Suppressor macrophage treated with lipopolysaccharide for 1 hour (primary cell): ENCODE results near the gene TBC1D3B.
A peak's percentile ranks its signal among the peaks of the same experiment; 100 is the strongest.
"Not testable (repeated sequence)": the region's sequence is repeated elsewhere in the genome, so short reads cannot be mapped to it uniquely, and the experiment has no call there.

Experiments used
- DNase-seq, 3 donors: peaks; one replicate each; pipeline ENCODE4 v3.0.0-alpha.2; 2020 to 2022

The TBC1D3B gene

DNA sequence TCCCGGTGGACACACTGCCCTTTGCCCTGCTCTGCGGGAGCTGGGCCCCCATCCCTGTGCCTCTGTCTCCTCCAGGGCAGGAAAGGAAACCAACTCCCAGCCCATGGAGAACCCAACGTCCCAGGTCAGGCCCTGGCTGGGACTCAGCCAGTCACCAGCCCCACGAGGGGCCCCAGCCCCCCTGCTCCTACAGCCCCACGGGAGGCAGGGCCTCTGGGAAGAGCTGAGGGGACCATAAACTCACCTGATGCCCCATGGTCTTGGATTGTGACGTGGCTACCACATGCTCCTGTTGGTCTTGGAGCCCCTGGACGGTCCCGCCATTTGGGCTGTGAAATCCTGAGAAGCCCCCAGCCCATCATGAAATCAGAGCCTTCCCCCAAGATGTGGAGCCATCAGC, 7.6 kb downstream of the TBC1D3B start:
- not testable (repeated sequence) for DNase-seq

DNA sequence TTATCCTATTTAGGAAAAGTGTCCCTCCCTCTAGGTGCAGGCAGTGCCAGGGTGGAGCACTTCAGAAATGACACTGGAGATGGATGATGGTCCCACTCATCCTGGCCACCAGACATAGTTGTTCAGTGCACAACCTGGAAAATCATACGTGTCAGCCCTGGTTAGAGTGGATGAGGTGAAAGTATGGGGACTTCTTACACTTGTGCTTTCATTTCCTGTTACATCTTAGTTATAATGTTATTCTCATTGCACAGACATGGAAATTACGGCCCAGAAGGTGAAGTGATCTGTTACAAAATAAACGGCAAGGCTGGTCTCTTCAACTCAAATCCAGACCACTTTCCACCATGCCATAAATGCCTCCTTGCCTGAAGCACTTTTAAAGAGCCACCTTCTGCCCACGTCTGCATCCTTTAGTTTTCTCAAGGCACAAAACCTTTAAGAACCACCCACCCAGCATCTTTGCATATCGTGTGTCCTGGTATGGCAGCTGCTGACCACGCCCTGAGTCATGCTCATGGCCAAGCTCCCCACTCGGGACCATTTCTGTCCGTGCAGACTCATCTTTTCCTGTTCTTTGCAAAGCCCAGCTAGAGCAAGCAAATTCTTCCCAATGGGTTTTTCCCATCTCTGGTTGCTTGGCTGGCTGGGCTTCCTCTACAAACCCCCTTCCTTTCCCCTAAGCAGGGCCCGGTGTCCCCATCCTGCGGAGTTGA, 22.4 kb downstream of the TBC1D3B start:
- peak; percentile 95 to 100 (median 97) for DNase-seq

DNA sequence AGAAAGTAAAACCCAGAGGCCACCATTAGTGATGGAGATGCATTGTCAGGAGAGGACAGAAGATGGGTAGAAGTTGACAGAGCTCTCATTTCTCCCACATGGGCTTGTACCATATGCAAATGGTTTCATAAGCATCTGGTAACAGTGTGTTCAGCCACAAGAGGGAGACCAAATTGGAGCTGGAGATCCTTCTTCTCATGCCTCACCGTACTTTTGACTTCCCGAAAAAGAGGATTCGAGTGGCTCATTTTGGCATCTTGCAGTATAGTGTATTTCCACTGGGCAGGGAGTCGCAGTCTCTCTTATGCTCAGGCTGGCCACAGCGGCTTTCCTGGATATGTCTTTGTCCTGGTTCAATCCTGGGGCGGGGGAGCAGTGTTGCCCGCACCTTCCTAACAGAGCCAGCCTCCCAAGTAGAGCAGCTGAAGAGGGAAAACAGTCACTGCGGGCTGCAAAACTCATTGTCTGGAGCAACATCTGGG, 23.8 kb downstream of the TBC1D3B start:
- peak; percentile 39 to 65 (median 59) for DNase-seq

DNA sequence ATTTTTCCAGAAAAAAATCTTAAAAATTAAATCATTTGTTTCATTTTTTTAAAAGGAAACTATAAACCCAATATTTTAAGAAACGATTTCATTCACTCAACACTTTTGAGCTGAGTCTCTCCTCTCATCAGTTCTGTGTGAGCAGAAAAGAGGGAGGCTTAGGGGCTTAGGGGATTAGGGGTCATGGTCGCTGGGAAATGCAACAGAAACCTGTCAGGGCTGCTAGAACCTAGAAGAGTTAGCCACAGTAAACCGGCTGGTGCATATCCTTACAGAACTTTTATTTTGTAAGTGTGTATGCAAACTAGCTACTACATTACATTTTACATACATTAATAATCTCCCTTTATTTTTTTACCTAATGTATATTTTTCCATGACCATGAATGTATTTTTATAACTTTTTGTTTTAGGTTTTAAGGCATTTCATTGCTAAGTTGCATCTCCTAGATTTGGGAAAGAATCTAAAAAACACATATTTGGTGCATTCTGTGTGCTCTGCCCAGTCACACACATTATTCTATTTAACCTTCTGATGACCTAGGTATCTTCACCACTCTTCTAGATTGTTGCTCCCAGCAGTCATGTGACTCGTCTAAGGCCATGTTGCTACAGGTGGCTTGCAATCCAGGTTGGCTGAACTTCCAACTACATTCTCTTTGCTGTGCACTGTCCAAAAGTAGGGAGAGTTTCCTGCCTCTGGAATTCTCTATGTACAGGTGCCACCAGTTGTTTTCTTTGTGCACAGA, 24.4 kb downstream of the TBC1D3B start:
- DNase-seq, result no peak

DNA sequence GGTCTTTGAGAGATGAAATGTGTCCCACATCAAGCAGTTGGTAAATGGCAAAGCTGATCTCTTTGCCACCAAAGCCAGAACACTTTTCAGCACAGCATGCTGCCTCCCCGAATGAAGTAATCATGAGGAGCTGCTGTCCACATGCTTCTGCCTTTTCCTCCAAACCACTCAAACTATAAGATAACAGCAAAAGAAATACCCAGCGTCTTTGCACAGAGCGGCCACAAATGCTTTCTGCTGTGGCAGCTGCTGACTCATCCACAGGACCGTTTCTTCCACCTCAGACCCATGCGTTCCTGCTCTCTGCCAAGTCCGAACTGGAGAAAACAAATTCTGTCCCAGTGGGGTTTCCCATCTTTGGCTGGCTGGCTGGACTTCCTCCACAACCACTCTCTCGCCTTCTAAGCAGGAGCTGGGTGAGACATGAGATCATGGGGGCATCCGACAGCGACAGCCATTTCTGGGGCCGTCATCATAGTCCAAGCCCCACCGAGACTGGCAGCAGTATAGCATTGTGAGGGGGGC, 27.1 kb downstream of the TBC1D3B start:
- DNase-seq, result peak; percentile 91 to 98 (median 92)

DNA sequence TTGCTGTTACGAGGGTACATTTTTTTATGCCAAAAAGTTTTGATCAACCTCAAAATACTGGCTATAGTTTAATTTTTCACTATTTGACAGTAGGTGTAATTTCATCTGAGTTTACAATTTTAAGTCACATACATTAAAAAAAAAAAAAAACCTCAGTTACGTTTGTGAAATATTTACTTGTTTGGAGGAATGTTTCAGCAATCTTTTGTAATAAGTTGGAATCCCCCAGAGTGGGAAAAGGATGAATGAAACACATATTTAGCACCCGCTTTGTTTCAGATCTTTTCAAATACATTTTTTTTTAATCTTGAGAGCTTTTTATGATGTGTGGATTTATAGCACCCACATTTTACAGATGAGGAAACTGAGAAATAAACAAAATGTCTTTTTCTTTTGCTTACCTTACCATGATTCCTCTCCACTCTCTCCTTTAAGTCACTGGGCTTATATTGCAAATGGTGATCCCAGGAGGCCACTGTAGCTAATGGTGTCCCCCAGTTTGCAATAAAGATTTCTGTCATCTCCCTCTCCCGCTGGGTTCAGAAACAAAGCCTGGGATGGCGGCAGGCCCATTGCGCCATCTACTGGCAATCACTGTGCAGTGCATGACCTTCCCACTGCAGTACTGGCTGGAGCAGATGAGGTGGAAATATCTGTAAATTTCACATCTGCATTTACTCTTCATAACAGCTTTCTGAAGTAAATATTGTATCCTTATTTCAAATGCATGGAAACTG, 27.7 kb downstream of the TBC1D3B start:
- peak; percentile 85 to 91 (median 88) for DNase-seq

DNA sequence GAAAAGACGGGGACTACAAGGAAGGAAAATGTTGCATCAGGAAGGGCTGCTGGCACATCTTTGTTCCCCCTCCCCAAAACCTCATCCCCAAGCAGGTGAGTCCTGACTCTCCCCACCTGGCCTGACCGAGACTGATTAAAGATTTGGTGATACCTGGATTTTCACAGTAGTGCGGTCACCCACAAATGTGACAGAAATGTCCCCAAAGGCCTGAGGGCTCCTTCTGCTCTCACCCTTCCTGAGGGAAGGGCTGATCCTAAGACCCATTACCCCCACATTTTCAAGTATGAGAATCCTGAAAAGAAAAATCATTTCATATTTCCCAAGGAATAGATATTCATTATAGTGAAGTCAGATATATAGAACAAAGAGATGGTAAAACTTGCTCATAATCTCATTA, 28.8 kb downstream of the TBC1D3B start:
- DNase-seq, result no peak

DNA sequence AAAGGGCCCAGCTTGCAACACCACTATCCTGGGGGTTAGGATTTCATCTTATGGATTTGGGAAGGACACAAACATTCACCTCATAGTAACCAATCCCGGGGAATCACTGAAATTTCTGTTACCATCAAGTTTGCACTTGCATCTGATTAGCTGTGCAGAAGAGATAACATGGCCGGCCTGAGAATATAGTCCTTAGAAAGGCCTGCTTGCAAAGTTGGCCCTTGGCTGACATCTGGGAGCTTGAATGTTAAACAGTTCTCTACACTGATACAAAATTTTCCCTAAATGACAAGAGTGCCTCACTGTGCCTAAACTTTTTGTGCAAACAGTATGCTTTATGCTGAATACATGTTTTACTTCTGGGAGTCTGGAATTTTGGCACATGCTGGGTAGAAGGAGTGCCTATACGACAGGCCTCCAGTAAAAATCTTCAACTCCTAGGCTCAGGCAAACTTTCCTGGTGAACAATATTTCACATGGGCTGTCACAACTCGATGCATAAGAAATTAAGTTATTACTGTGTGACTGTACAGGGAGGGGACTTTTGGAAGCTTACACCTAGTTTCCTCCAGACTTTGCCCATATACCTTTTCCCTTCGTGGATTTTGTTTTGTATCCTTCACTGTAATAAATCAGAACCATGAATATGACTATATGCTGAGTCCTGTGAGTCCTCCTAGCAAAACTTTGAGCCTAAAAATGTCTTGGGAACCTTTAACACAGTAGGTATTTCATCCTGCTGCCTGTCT, 31.3 kb downstream of the TBC1D3B start:
- DNase-seq, result no peak

DNA sequence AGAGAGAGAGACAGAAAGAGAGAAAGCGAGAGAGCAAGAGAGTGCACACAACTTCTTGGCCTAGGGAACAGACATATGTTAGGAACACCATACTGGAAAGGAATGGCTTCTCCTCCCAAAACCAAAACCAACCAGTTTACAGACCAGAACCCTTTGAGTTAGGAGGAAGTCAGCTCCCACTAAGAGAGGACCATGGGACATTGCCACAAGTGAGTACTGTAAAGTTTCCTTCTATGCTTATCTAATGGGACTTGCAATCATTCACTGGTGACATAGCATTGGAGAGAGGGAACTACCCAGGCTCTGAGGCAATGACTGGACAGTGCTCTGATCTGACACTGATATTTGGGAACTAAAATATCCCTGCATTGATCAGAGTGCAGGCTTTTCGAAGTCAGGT, 32.4 kb downstream of the TBC1D3B start:
- DNase-seq, result peak; percentile 84 to 92 (median 90)

DNA sequence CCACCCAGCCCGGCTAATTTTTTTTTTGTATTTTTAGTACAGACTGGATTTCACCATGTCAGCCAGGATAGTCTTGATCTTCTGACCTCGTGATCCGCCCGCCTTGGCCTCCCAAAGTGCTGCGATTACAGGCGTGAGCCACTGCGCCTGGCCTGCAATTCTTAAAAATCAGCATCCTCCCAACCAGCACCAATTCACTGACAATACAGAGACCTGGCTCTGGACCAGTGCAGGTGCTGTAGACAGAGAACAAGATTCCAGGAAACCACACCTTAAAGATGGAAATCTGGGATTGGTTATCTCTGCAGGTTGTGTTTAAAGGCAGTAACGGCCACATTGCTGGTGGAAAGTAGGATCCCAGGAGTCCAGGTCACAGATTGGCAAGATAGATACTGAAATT, 33.6 kb downstream of the TBC1D3B start:
- DNase-seq, result no peak

DNA sequence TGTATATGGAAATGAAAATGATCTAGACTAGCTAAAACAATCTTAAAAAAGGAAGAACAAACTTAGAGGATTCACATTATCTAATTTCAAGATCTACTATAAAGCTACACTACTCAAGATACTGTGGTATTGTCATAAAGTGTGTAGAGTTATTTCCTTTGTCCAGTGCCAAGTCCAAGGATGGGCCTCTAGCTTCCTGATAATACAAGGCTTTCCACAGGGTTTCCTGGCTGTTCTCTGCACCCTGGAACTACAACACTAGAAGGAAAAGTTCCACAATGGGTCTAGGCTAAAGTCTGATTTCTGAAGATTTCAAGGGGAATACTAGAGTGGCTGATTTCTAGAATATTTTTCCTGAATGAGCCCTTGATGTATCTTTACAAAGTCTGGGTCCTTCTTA, 34.2 kb downstream of the TBC1D3B start:
- DNase-seq, result no peak

DNA sequence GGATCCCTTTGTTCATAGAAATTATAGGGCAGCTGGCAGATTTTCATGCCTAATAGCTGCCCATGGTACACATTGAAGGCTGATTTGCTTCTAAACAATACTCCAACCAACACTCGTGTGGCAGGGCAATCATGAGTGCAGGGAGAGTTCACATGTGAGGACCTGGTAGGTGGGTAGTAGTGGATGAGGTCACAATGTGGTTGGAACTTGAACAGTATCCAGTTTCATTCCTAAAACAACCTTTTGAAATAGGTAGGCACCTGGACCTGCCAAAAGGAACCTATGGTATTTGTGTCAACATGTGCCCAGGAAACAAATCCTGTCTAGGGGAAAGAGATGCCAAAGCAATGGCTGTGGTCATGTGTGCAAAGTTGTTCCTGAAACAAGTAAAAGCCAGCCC, 40.0 kb downstream of the TBC1D3B start:
- no peak for DNase-seq

DNA sequence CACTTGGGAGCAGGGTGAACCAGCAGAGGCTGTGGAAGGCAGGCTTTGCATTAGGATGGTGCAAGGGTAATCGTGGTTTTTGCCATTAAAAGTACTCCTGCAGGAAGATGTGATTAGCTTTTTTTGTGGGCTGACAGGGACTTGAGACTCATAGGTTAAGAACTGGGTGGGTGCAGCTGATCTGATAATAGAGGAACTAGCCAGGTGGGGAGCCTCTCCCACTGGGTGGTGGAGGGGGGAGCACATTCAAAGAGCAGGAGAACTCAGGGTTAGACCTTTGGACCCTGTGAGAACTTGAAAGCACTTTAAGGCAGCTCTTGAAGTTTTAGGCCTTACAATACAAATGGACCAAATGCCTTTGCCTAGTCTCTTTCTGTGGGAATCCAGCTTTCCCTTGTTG, 40.4 kb downstream of the TBC1D3B start:
- DNase-seq, result no peak

DNA sequence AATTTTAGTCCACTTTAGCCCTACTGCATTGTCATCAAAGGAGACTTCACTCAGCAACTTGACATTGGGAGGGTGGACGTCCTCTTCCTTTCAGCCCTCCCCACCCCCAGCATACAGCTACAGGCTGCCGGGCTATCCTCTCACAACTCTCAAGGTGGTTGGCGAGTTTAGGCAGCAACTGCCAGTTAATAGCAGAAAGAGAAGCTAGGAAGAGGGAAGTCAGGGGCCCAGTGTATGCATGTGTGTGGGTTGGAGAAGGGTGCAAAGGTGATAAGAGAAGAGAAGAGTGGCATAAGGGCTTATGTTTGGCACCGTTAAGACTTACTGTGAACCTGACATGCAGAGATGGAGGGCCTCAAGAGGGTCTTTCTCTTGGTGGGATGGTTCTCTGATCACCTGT, 41.0 kb downstream of the TBC1D3B start:
- DNase-seq, result peak in 2 of 3 donors; percentile 27 to 30

DNA sequence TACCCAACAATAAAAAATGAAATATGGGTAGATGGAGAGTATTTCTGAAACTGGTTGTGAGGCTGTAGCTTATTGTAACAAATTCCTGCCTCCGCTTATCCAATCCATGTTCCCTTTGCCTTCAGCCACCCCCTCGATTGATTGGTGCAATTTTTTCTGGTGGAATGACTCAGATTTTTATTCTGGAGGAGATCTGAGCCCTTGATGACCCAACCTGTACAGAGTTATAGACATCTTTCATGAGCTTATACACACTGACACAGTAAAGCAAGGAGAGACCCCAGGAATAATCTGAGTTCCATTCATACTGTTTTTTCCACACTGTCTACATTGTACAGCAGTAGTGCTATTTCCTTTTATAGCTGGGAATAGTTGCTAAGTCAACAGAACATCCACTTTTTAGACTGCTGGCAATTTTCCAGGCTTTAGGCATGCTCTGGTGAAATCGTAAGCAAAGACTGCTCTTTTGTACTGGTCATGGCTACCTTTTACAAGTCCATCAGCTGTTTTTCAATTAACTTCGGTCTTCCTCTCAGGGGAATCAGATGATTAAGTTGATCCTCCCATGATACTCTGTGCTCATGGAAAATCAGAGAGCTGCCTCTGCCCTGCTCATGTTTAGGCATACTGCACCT, 42.7 kb downstream of the TBC1D3B start:
- DNase-seq, result peak; percentile 75 to 86 (median 85)

DNA sequence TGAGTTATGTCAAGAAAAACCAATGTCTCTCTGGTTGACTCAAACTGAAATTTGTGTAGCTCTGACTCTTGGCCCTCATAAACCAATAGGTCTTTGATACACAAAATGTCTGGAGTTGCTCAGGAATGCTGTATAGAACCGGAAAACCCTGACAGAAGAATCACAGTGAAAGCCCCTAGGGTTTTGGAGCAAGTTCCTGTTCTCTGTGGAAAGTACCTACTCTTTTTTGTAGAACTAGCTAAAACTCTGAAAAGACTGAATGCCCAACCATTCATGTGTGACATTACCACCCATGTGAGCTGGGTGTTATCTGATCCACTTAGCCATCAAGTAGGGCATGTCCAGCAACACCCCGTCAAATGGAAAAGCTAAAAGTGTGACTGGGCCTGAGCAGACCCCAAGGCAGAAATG, 44.0 kb downstream of the TBC1D3B start:
- peak; percentile 85 to 97 (median 93) for DNase-seq

DNA sequence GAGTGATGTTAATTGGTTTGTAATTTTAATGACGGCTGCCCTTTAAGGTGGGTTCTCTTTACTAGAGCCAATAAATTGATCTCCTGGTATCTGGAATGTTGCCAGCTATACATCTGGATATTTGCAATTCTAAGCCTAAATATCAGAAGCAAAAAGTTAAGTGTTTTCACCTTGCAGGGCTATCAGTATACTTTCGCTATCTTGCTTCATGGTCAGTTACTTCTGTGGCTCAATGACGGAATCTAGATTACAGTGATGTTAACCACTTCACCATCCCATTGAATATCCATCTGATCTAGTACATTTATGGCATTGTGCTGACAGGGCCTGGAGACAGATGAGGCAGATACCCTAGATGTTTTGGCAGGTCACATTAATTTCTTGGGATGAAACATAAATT, 44.5 kb downstream of the TBC1D3B start:
- no peak for DNase-seq

DNA sequence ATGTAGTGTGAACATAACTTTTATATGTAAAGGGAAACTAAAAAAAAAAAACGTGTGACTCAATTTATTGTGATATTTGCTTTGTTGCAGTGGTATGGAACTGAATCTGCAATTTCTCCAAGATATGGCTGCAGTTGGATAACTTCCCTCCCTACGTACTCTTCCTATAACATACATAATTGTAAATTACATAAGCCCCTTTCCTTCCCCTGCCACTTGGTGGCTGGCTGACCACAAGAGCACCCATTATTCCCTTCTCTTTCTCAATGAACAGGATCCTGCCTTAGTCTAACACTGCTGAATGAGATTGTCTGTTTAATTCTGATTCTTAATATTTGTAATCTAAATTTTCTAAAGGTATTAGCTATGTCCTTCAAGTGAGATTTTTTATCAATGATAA, 45.0 kb downstream of the TBC1D3B start:
- DNase-seq, result peak; percentile 82 to 91 (median 91)

DNA sequence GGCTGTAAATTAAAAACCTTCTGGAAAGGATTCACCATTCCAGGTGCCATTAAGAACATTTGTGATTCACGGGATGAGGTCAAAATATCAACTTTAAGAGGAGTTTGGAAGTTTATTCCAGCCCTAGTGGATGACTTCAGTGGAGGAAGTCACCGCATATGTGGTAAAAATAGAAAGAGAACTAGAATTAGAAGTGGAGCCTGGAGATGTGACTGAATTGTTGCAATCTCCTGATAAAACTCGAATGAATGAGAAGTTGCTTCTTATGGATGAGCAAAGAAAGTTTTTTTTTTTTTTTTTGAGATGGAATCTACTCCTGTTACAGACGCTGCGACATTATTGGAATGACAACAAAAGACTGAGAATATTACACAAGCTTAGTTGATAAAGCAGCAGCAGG, 46.1 kb downstream of the TBC1D3B start:
- peak; percentile 58 to 83 (median 73) for DNase-seq

DNA sequence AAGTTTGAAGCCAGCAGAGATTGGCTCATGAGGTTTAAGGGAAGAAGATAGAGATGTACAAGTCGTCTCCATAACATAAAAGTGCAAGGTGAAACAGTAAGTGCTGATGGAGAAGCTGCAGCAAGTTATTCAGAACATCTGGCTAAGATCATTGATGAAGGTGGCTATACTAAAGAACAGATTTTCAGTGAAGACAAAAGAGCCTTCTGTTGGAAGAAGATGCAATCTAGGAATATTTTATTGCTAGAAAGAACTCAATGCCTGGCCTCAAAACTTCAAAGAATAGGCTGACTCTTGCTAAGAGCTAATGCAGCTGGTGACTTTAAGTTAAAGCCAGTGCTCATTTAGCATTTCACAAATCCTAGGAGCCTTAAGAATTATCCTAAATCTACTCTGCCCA, 46.8 kb downstream of the TBC1D3B start:
- no peak for DNase-seq

DNA sequence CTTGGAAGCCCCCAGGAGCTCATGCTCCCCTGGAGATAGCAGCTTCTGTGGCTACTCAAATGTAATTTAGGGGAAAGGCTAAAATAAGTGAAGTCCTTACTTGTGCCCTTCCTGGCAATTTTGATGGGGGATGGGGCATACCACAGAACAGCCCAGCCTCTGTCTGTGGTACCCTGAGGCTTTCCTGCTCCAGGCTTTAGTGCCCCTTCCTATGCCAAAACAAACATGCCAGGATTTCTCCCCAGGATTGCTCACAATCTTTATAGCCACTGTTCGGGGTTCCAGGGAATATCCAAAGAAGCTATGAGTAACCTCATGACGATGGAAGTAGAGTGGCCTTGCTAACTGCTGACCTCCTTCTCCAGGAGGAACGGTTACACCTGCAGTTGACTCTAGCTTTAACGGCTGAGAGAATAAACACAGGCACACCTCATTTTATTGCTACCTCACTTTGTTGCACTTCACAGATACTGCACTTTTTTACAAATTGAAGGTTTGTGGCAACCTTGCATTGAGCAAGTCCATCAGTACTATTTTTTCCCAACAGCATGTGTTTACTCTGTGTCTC, 47.9 kb downstream of the TBC1D3B start:
- DNase-seq, result no peak

DNA sequence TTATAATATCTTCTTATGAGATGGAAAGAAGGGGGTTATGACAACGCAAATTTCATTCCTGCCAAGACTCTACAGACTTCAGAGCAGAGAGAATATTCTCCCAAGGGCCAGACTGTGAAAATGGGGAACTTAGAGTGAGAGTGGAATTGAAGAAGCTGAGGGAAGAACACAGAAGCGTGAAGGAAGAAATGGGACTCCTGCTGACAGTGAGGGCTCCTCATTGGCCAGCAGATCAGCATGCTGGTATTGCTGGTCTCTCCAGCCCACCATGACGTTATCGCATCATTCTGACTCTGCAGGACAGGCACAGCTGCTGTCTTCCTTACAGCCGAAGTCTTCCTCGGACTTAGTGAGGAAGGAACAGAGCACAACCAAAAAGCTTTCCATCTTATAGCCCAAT, 48.5 kb downstream of the TBC1D3B start:
- peak; percentile 52 to 63 (median 61) for DNase-seq
